Parathyroid adenoma (tissue), 2 donors: ENCODE measurements around the gene FATE1.
A peak's percentile ranks its signal among the peaks of the same experiment; 100 is the strongest.

ENCODE experiments used
- H2AFZ ChIP-seq: fragments of 300-600 bp; sonication (generic); one replicate; pipeline ENCODE4 v1.7.0; 2017; ENCODE audit warnings: antibody characterized with exemption, mild to moderate bottlenecking
- H3K27ac ChIP-seq: fragments of 300-600 bp; sonication (generic); one replicate; pipeline ENCODE4 v1.7.0; 2017
- H3K27me3 ChIP-seq: fragments of 300-600 bp; sonication (generic); one replicate; pipeline ENCODE4 v1.7.0; 2017; ENCODE audit warnings: low read length; ENCODE audit not compliant: control insufficient read depth, insufficient read depth
- H3K36me3 ChIP-seq: fragments of 300-600 bp; sonication (generic); one replicate; pipeline ENCODE4 v1.7.0; 2017; ENCODE audit warnings: low read length; ENCODE audit not compliant: control insufficient read depth, insufficient read depth
- H3K4me1 ChIP-seq: fragments of 300-600 bp; sonication (generic); one replicate; pipeline ENCODE4 v1.7.0; 2017; ENCODE audit warnings: control low read depth
- H3K4me2 ChIP-seq: fragments of 300-600 bp; sonication (generic); one replicate; pipeline ENCODE4 v1.7.0; 2017; ENCODE audit warnings: low read length
- H3K4me3 ChIP-seq: fragments of 300-600 bp; sonication (generic); one replicate; pipeline ENCODE4 v1.7.0; 2017; ENCODE audit warnings: low read depth, low read length
- H3K79me2 ChIP-seq: fragments of 300-600 bp; sonication (generic); one replicate; pipeline ENCODE4 v1.7.0; 2017; ENCODE audit warnings: control low read depth
- H3K9ac ChIP-seq: fragments of 300-600 bp; sonication (generic); one replicate; pipeline ENCODE4 v1.7.0; 2017; ENCODE audit warnings: mild to moderate bottlenecking
- H3K9me3 ChIP-seq: fragments of 300-600 bp; sonication (generic); one replicate; pipeline ENCODE4 v1.7.0; 2017; ENCODE audit warnings: low read length; ENCODE audit not compliant: control insufficient read depth
- TF ChIP-seq, protein P1 (sequence below): fragments of 300-600 bp; sonication (generic); IDR thresholded peaks from one replicate; pipeline ENCODE4 v1.7.0; 2017; ENCODE audit warnings: antibody characterized with exemption, mild to moderate bottlenecking
- donor health status: primary hyperparathyroidism.

Gene FATE1

GRCh38 chrX:151722241-151722846 lies 6.5 kb downstream of the FATE1 start:
- H3K27me3 ChIP-seq = no peaks in the 10 kb centered on the region
- no peak overlapping the region for H3K27ac ChIP-seq
- no peak overlapping the region for H2AFZ ChIP-seq
- H3K79me2 ChIP-seq = no peaks in the 10 kb centered on the region
- no peaks in the 10 kb centered on the region for H3K9me3 ChIP-seq
- no peak overlapping the region for H3K4me3 ChIP-seq
- no peak overlapping the region for H3K9ac ChIP-seq
- TF ChIP-seq, protein P1, sequence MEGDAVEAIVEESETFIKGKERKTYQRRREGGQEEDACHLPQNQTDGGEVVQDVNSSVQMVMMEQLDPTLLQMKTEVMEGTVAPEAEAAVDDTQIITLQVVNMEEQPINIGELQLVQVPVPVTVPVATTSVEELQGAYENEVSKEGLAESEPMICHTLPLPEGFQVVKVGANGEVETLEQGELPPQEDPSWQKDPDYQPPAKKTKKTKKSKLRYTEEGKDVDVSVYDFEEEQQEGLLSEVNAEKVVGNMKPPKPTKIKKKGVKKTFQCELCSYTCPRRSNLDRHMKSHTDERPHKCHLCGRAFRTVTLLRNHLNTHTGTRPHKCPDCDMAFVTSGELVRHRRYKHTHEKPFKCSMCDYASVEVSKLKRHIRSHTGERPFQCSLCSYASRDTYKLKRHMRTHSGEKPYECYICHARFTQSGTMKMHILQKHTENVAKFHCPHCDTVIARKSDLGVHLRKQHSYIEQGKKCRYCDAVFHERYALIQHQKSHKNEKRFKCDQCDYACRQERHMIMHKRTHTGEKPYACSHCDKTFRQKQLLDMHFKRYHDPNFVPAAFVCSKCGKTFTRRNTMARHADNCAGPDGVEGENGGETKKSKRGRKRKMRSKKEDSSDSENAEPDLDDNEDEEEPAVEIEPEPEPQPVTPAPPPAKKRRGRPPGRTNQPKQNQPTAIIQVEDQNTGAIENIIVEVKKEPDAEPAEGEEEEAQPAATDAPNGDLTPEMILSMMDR = peak; percentile 44
- H3K4me1 ChIP-seq = no peaks in the 10 kb centered on the region
- H3K36me3 ChIP-seq = no peaks in the 10 kb centered on the region
- no peak overlapping the region for H3K4me2 ChIP-seq

GRCh38 chrX:151723156-151723760 lies 7.4 kb downstream of the FATE1 start:
- Histone ChIP-seq H2AFZ (no peak overlapping the region), H3K9ac (no peak overlapping the region), H3K79me2 (no peaks in the 10 kb centered on the region), H3K36me3 (no peaks in the 10 kb centered on the region), H3K4me1 (no peaks in the 10 kb centered on the region), H3K4me3 (no peak overlapping the region), H3K4me2 (no peak overlapping the region), H3K27me3 (no peaks in the 10 kb centered on the region), H3K9me3 (no peaks in the 10 kb centered on the region), H3K27ac (no peak overlapping the region)
- TF ChIP-seq, protein P1 = no peak

GRCh38 chrX:151724563-151725337 lies 8.9 kb downstream of the FATE1 start:
- Histone ChIP-seq H3K4me2 (no peak overlapping the region), H3K4me3 (no peak overlapping the region), H3K27ac (no peak overlapping the region), H3K9ac (no peak overlapping the region), H3K36me3 (no peaks in the 10 kb centered on the region), H3K27me3 (no peaks in the 10 kb centered on the region), H2AFZ (no peak overlapping the region), H3K79me2 (no peaks in the 10 kb centered on the region), H3K4me1 (no peaks in the 10 kb centered on the region), H3K9me3 (no peaks in the 10 kb centered on the region)
- TF ChIP-seq, protein P1 = no peak

DNA sequence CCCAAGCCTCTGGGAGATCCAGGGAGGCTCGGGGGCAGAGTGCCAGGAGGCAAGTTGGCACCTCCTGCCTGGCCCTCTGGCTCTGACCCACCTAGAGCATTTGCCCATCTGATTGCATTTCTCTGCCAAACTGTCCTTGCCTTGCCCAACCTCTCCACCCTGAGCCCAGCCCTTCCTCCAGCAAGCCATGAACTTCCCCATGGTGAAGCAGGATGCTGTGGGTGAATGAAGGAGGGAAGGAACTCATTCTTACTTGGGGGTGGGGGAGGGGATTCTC lies 9.4 kb downstream of the FATE1 start:
- no peak overlapping the region for H2AFZ ChIP-seq
- no peaks in the 10 kb centered on the region for H3K27me3 ChIP-seq
- no peak overlapping the region for H3K4me2 ChIP-seq
- TF ChIP-seq, protein P1 = no peak
- no peak overlapping the region for H3K4me3 ChIP-seq
- no peaks in the 10 kb centered on the region for H3K9me3 ChIP-seq
- H3K36me3 ChIP-seq = no peaks in the 10 kb centered on the region
- no peaks in the 10 kb centered on the region for H3K79me2 ChIP-seq
- no peak overlapping the region for H3K27ac ChIP-seq
- H3K4me1 ChIP-seq = no peaks in the 10 kb centered on the region
- no peak overlapping the region for H3K9ac ChIP-seq
